ENCODE results near the gene HRH1.

DNA sequence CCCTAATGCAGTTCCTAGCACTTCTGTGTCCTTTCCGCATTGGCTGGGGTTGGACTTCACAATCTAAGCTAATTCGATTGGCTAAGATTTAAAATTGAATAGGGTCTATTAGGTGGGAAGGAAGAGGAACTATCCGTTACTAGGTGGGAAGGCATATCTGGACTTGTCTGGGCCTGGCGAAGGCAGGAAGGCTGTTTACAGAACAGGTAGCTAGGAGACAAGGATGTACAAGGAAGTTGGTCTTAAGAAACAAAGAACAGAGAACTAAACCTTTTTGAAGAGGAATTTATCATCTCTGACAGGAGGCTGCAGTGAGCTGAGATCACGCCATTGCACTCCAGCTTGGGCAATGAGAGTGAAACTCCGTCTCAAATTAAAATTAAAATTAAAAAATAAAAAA is 100.6 kb downstream of the HRH1 start:
- TF ChIP-seq, protein P1, sequence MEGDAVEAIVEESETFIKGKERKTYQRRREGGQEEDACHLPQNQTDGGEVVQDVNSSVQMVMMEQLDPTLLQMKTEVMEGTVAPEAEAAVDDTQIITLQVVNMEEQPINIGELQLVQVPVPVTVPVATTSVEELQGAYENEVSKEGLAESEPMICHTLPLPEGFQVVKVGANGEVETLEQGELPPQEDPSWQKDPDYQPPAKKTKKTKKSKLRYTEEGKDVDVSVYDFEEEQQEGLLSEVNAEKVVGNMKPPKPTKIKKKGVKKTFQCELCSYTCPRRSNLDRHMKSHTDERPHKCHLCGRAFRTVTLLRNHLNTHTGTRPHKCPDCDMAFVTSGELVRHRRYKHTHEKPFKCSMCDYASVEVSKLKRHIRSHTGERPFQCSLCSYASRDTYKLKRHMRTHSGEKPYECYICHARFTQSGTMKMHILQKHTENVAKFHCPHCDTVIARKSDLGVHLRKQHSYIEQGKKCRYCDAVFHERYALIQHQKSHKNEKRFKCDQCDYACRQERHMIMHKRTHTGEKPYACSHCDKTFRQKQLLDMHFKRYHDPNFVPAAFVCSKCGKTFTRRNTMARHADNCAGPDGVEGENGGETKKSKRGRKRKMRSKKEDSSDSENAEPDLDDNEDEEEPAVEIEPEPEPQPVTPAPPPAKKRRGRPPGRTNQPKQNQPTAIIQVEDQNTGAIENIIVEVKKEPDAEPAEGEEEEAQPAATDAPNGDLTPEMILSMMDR (IDR thresholded peaks at IDR 0.05) = no peak
- TF ChIP-seq POLR2A (IDR thresholded peaks at IDR 0.05) = no peak
- TF ChIP-seq EP300 (IDR thresholded peaks at IDR 0.05) = no peak

Measured in ovary (tissue), 3 donors.